ENCODE results near the gene LOXHD1.

Gene LOXHD1

GRCh38 chr18:46630991-46631390 is 26.0 kb downstream of the LOXHD1 start:
- ChIA-PET CTCF (interaction anchor here (0.8 kb wide), 1 partner anchor 27 kb away, joined by 3 read pairs; no protein-coding TSS in a partner anchor), POLR2A (ENCODE audit: low non-redundant PET) (no interaction called here)
- H3K27ac ChIP-seq, result no peak overlapping the region
- no peak for TF ChIP-seq CTCF (conservative IDR thresholded peaks at IDR 0.05; ENCODE audit: low read depth)
- DNase-seq (ENCODE audit: low spot score), result no peak

- ChIA-PET POLR2A (ENCODE audit: low non-redundant PET) (no interaction called here), CTCF (no interaction called here)
- no peak for TF ChIP-seq CTCF (conservative IDR thresholded peaks at IDR 0.05; ENCODE audit: low read depth)
- H3K27ac ChIP-seq, result no peak overlapping the region
- no peak for DNase-seq (ENCODE audit: low spot score)
Observed at GRCh38 chr18:46630160-46630559, 26.9 kb downstream of the LOXHD1 start.

- ChIA-PET CTCF (no interaction called here), POLR2A (ENCODE audit: low non-redundant PET) (no interaction called here)
- H3K27ac ChIP-seq, result no peak overlapping the region
- no peak for DNase-seq (ENCODE audit: low spot score)
- no peak for TF ChIP-seq CTCF (conservative IDR thresholded peaks at IDR 0.05; ENCODE audit: low read depth)
Observed at GRCh38 chr18:46629361-46629760, 27.7 kb downstream of the LOXHD1 start.

- ChIA-PET POLR2A (ENCODE audit: low non-redundant PET) (no interaction called here), CTCF (no interaction called here)
- no peak for DNase-seq (ENCODE audit: low spot score)
- TF ChIP-seq CTCF (conservative IDR thresholded peaks at IDR 0.05; ENCODE audit: low read depth), result no peak
- no peak overlapping the region for H3K27ac ChIP-seq
Observed at GRCh38 chr18:46628206-46628605, 28.8 kb downstream of the LOXHD1 start.

- ChIA-PET CTCF (no interaction called here), POLR2A (ENCODE audit: low non-redundant PET) (no interaction called here)
- no peak for TF ChIP-seq CTCF (conservative IDR thresholded peaks at IDR 0.05; ENCODE audit: low read depth)
- H3K27ac ChIP-seq, result no peak overlapping the region
- no peak for DNase-seq (ENCODE audit: low spot score)
Observed at GRCh38 chr18:46627136-46627535, 29.9 kb downstream of the LOXHD1 start.

GRCh38 chr18:46625069-46625468 is 32.0 kb downstream of the LOXHD1 start:
- no peak for DNase-seq (ENCODE audit: low spot score)
- no peak for TF ChIP-seq CTCF (conservative IDR thresholded peaks at IDR 0.05; ENCODE audit: low read depth)
- ChIA-PET CTCF (no interaction called here), POLR2A (ENCODE audit: low non-redundant PET) (no interaction called here)
- no peak overlapping the region for H3K27ac ChIP-seq

- TF ChIP-seq CTCF (conservative IDR thresholded peaks at IDR 0.05; ENCODE audit: low read depth), result no peak
- ChIA-PET POLR2A (ENCODE audit: low non-redundant PET) (no interaction called here), CTCF (interaction anchor here (0.7 kb wide), 1 partner anchor 56 kb away, joined by 4 read pairs; no protein-coding TSS in a partner anchor)
- no peak overlapping the region for H3K27ac ChIP-seq
- no peak for DNase-seq (ENCODE audit: low spot score)
Observed at GRCh38 chr18:46624127-46624526, 32.9 kb downstream of the LOXHD1 start.

All from RWPE1 (cell line).